GM19240 (cell line): ENCODE results near the gene PHLDB1.
A peak's percentile ranks its signal among the peaks of the same experiment; 100 is the strongest.
"Not testable (repeated sequence)": the region's sequence is repeated elsewhere in the genome, so short reads cannot be mapped to it uniquely, and the experiment has no call there.

ENCODE experiments used
- DNase-seq: peaks from one replicate; pipeline ENCODE4 v3.0.0; 2011; ENCODE audit warnings: low spot score; ENCODE audit not compliant: insufficient read length

The PHLDB1 gene

DNA sequence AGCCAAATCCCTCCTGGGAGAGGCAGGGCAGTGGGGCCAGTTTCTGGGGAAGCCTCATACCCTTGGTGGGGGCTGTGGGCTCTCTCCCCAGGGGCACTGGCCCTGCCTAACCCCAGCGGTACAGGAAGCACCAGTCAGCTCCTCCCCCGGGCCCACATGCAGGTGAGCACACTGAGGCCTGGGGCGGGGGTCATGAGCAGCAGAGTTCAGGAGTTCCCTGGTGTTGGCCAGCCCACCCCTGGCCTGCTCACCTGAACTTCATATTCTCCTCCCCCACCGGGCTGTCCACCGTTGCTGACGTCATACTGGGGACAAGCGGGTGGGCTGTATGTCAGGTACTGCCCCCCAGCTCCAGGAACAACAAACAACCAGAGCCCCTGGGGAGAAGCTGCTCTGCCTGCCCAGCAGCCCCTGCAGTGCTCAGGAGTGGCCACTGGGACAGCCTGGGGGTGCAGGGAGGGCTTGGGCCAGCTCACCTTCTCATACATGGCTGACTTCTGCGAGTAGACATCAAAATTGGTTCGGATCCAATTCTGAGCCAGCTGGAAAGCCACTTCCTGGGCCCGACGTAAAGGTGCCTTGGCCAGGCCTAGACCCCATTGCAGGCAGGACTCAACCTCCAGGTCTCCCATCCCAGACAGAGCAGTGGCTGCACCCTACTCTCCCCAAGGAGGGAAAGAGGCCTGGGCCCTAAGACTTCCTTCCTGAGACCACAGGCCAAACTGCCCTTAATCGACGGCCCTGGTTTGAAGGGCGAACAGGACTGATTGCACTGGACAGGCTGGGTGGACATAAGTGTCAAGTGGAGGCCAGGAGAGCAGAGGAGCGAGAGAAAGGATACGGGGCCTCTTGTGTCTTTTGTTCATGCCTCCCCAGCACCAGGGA lies 51.3 kb downstream of the PHLDB1 start:
- DNase-seq: no peak

DNA sequence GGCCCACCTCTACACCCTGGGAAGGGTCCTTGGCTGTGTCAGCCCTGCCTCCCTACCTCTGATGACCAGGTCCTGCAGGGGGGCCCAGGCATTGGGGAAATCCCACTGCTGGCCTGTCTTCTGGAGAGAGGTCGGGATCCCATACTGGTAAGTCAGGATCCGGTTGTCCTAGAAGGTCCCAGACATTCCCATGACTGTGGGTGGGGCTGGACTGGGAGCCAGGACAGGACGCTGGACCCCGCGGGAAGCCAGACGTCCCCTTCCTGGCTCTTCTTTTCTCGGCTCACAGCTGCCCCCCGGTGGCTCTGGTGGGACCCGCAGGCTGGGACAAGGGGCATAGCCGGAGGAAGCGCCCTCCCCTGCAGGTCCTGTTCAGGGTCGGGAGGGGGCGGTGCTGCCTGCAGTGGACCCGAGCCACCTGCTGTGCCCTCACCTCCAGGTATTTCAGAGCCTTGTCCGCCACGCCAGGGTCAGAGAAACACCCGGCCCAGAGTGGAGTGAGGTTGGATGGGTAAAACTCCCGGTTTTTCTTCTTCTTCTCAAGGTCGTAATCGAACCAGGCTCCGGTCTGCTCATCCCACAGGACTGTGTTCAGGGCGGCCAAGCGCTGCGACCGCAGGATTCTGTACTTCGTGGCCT lies 52.0 kb downstream of the PHLDB1 start:
- peak; percentile 87 for DNase-seq

DNA sequence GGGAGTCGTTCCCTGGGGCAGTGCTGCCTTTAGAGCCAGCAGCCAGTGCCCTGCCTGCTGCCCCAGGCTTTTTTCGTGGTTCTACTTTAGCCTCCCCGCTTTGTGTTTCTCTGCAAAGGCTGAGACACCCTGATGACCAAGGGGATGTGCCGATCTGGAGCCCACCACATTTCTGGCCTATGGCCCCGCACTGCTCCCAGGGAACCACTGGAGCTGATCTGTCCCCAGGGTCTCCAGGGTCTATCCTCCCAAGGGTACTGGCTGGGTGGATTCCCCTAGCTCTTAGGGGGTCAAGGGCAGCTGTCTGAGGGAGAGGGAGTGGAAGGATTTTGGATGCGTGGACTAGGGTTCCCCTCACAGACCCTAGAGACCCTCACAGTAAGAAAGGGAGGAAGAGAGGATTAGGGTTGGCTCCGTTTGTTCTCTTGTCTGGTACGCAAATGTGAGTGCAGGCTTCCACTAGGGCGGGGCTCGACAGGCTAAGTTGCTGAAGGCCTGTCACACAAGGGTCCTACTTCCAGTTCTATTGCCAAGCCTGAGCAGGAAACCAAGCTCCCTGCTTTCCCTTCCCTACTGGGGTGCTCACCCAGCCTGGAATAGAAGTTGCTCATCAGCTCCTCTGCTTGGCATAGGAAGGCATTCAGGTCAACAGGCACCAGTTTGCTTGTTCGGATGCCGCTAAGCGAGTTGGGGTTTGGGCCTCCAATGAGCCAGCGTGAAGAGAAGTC lies 52.7 kb downstream of the PHLDB1 start:
- DNase-seq: no peak

DNA sequence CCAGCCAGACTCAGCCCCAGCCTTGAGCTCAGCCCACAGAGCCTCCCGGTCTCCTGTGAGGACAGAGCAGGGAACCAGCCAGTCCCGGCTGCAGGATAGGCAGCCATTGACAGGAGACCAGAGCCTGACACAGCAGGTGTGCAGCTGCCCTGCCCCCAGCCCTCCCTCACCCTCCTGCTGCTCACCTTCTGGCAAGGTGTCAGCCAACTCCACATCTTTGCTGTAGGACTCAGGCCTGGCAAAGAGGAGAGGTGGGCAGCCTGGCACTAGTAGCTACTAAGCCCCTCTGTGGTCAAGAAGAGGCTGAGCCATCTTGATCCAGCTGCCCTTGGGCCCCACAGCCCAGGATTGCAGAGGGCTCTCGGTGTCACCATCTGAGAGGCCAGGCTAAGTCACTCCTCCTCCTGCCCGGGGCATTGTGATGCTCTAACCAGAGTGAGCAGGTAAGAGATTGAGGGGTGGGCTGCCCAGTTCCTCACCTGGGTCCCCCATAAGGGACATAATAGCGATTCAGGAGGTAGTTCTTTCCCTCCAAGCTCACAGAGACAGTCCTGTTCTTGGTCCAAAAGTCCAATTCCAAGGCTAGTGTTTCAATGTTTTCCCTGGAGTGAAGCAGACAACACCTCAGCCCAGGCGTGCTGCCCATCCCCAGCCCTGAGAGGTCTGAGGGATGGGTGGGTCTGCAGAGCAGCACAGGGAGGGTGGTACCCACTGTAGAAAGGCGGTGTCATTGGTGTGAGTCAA lies 53.4 kb downstream of the PHLDB1 start:
- no peak for DNase-seq

DNA sequence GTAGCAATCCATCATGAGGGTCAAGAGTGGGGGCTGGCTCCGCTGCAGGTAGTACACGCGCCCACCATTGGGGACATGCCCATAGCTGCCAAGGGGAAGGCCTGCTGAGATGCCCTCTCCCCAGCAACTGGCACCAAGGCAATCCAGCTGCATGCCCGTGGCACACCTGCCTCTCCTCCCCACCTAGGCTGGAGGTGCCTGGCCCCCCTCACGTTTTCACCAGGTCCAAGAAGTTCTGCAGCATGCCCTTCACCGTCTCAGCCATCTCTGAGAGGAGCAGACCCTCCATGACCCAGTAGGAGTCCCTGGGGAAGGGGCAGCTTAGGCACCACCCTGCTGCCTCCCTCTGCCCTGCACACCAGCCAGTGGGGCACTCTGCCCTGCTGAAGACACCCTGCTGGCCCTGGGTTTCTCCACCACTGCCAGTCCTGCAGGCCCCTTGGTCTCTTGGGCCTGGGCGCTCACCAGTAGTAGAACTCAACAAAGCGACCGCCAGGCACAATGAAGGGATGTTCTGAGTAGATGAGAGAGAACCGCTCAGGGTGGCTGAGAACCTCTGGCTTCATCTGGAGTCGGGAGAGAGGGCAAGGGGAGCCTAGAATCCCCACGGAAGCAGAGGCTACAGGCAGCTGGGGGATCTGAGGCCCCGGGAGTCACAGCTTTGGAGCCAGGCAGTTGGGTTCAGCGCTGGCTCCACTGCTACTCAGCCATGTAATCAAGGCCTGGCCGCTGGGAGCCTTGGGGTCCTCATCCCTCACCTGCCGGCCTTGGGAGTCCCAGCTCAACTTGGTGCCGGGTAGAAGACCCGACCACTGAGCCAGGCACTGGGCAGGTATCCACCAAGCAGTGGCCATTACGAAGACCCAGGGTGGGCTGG lies 54.2 kb downstream of the PHLDB1 start:
- no peak for DNase-seq

DNA sequence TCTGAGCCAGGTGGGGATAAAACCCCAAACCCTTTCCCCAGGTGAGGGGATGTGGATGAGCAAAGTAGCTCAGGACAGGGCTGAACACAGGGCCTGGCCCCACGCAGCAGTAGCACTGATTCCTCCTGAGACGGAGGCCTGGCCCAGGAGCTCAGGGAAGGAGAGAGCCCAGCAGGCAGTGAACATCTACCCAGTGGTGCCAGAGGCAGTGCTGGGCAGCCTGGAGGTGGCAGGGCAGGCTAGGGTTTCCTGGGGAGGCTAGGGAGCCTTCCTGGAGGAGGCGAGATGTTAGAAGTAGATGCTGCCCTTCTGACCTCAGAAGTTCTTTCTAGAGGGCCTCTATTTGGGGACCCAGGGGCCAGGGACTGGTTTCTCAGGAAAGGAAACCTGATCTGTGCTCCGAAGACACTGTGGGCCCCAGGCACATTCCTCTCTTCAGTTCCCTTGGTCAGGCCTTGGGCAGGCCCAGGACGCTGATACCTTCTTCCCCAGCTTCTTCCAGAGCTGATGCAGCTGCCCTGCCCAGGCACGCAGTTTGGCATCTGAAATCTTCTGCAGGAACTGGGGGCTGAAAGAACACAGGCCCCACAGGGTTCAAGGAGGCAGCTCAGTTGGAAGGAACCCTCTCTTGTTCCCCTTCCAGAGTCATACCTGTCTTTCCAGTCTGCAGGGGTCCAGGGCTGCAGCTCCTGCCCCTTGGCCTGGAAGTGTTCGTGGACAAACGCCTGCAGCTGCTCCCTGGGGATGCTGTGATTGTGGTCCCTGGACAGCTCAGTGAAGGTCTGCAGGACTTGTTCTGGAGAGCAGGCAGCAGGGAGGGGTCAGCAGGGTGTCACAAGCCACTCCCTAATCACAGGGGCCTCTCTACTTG lies 55.2 kb downstream of the PHLDB1 start:
- DNase-seq: no peak

DNA sequence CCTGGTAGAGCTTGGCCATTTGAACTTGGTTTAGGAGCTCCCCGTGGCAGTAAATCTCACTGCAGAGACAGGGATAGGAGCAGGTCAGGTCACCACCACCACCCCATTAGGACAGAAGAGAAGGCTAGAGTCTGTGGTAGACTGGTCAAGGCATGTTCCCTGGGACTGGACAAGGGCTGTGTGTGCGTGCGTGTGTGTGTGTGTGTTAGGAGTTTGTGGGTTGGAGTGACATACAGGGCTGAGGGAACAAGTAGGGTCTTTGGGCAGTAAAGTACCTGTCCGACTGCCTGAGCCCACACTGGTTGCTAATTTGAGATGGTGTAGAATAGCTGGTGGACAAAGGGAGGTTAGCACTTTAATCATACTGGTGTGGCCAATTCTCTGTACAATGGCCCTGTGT lies 56.0 kb downstream of the PHLDB1 start:
- DNase-seq: no peak

DNA sequence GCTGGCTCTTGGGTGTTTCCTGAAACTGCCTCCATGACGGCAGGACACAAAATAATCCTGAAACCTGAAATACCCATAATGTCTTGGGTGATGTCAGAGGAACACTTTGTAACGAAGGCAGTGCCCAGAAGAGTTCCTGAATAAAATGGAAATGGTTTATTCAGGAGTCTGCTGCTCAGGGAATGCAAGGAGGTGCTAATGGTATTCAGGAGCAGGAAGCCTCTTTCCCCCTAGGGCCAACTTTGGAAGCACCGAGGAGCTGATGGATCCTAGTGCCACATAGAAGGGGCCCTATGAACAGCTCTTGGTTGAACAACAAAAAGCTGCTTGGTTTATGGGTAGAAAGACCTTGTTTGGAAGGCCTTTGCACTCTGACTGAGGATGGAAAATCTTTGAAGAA lies 56.5 kb downstream of the PHLDB1 start:
- no peak for DNase-seq

DNA sequence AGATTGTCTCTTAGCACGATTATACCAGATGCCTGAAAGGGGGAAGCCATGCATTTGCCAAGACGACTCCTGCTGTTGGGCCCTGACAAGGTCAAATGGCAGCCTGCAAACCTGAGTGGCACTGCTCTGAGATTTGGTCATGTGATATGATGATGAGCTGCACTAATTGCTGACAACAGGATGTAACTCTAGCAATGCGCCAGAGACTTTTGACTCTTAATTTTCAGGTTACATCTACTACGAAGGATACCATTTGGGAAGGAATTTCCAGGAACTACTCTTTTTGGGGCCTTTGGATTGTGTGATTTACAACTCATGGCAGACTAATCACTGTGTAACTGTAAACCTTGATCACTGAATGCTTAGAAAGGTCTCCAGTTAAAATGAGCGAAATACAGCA lies 59.0 kb downstream of the PHLDB1 start:
- no peak for DNase-seq

DNA sequence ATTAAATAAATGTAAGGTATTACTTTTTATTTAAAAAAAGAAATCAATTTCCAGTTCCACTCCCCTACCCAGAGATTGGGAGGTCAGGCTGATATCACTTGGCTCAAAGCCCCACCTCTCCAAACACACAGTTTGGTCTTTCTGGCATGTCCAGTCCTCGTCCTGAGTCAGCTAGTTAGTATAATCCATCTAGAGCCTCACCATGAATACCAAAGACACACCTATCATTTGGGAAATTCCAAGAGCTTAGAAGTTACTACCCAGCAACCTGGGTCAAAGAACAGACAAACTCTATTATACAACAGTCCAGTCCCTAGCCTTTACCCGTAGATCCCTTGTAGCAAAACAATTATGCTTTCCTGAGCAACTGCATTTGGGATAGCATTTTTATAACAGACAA lies 62.6 kb downstream of the PHLDB1 start:
- DNase-seq: no peak

DNA sequence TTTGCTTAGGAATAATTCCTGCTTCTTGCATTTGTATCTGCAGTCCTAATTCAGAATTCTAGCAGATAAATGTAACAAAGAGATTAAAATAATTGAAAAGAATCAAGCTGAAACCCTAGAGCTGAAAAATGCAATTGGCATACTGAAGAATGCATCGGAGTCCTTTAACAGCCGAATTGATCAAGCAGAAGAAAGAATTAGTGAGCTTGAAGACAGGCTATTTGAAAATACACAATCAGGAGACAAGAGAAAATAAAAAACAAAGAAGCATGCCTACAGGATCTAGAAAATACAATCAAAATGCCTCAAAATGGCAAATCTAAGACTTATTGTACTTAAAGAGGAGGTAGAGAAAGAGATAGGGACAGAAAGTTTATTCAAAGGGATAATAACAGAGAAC lies 63.8 kb downstream of the PHLDB1 start:
- DNase-seq: no peak

DNA sequence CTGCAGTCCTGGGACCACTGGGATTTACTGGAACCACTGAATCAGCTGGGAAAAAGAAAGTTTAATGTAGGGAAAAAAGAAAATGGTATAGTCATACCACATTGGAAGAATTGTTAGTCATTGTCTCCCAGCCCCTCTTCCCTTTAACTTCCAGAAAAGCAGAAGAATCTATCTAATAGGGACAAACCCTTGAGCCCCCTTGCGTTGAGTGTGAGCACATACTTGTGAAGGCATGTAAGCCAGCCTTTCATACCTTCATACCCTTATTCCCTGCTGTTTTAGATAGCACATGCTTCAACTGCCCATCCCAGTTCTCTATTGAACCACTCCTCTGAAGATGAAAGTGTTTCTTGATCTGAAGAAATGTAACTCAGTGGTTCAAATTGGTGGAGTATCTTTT lies 65.4 kb downstream of the PHLDB1 start:
- DNase-seq: no peak

DNA sequence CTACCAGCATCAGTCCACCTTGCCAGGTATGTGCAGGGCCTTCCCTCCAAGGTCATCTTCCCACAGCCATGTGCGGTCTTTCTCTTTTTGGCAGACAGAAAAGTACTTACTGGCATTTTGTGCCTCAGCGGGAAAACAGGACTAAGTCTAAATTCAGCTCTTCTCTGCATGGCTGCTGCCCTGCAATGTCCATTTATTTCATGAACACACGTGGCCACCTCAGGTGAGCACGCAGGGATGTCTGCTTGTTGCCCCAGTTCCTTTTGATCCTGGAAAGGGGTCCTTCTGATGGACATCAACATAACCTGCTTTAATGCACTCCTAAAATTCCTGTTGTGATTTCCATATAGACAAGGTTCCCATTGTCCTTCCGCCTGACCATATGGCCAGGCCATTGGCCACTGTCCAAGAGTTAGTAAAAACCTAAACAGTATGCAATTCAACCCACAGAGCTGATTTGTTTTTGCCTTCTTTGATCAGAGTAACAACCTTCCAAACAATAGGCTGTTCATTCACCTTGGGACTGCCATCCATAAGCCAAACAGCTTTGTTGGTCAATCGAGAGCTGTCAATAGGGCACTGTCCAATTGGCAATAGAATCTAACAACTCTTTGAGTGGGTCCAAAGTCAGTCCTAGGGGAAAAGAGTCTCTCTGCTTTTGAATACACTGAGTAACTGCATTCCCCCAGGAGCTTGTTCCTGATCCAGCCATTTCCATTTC lies 66.1 kb downstream of the PHLDB1 start:
- DNase-seq: no peak

DNA sequence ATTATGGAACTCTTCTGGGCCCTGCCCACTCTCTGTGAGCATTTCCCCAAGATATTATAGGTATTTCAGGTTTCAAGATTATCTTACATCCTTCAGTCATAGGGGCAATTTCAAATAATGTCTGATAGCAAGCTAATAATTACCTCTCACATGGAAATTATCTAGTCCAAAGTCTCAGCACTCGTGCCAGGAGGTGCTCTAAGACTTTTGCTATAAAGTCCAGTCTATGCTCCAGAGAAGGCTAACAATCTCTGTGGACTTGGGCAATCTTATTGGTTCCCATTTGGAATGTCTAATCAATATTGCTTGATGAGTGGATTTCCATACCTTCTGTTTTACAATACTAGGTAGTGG lies 66.6 kb downstream of the PHLDB1 start:
- DNase-seq: no peak

DNA sequence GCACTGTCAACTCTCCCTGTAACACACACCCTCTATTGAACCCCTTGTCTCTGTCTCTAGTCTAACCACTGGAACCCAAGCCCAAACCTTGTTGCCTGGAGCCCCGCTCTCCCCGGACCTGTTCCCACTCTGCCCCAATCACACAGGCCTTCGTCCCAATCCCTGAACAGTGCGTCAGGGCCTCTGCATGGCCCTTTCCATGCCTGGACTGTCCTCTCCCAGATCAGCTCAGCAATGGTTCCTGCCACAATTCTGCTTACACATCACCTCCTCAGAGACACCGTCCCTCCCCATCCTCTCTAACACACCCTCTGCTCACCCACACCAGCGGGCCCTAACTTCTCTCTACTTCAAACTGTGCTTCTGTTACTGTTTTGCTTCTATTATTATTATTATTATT lies 70.6 kb downstream of the PHLDB1 start:
- no peak for DNase-seq

DNA sequence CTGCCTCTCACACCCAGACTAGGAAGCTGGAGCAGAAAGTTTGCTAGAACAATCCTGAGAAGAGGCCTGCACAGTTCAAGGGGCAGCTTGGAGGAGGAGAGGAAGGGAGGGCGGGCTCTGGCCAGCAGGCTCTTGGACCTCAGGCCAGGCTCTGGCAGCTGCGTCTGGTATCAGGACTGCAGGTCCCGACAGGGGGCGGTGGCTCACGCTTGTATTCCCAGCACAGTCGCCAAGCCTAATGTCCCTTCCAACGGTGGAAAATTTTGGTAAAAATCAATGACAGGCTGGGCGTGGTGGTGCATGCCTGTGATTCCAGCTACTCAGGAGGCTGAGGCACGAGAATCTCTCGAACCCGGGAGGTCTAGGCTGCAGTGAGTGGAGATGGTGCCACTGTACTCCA lies 71.5 kb downstream of the PHLDB1 start:
- DNase-seq: not testable (repeated sequence)

DNA sequence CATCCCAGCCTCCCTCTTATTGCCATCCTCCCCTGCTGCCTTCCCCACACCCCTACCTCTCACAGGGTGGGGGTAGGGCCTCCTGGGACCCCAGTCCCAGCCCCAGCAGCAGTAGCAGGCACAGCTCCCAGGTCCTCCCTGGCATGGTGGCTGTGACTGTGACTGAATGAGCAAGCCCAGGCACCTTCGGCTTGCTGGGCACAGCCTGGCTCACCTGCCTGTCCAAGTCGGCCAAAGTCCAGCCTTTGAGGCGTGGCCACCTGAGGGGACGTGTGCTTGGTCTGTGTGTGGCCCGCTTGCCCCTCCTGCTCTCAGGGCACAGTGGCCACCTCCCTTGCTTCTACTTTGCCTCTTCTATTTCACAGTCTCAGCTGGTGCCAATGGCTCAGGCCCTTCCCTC lies 72.1 kb downstream of the PHLDB1 start, which contains the start of gene TREH:
Gene TREH (minus strand): TSS at position 168 of the 400 bp plus-strand sequence. CDS start 23 bp downstream, at position 145.
- DNase-seq: no peak

DNA sequence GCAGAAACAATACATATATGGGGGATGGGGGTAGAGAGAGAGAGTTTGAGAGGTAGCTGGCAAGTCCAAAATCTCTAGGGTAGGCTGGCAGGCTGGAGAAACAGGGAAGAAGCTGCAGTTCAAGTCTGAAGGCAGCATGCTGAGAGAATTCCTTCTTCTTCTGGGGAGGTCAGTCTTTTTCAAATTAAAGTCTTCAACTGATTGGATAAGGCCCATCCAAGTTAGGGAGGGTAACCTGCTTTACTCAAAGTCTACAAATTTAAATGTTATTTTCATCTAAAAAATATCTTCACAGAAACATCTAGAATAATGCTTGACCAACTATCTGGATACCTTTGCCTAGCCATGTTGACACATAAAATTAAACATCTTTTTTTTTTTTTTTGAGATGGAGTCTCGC lies 75.0 kb downstream of the PHLDB1 start:
- DNase-seq: no peak

DNA sequence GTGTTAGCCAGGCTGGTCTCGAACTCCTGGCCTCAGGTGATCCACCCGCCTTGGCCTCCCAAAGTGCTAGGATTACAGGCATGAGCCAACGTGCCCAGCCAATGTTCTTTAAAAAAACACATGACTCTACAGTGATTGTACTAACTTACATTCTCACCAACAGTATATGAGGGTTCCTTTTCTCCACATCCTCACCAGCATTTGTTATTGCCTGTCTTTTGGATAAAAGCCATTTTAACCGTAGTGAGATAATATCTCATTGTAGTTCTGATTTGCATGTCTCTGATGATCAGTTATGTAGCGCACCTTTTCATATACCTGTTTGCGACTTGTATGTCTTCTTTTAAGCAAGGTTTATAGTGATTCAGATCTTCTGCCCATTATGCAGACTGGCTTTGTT lies 75.5 kb downstream of the PHLDB1 start:
- DNase-seq: not testable (repeated sequence)
